ENCODE results near the gene EBF4.

DNA sequence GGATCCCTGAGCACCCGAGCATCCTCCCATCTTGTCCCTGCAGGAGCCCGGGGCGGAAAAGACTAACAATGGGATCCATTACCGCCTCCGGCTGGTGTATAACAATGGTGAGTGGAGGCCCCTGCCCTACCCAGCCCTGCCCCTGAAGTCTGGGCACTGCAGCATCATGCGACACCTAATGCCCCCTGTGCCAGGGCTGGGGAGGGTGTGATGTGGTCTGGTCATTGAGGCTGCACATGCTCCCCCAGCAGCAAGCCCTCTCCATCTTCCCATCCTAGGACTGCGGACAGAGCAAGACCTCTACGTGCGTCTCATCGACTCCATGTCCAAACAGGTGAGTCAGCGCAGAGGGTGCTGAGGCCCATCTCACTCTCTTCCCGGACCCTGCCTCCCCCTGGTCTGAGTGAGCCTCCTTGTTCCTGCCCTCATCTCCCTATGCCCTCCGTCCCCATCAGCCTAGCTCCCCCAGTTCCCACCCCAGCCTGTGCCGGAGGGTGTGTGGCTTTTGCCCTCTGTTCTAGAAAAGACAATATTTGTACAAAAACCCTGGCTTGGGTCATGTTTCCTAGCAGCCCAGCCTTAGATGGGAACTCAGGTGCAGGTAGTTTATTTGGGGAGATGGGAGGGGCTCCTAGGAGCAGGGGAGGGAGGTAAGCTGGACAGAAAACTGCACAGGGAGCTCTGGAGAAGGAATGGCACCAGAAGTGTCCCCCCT lies 13.5 kb downstream of the EBF4 start:
- TF ChIP-seq, protein P1, sequence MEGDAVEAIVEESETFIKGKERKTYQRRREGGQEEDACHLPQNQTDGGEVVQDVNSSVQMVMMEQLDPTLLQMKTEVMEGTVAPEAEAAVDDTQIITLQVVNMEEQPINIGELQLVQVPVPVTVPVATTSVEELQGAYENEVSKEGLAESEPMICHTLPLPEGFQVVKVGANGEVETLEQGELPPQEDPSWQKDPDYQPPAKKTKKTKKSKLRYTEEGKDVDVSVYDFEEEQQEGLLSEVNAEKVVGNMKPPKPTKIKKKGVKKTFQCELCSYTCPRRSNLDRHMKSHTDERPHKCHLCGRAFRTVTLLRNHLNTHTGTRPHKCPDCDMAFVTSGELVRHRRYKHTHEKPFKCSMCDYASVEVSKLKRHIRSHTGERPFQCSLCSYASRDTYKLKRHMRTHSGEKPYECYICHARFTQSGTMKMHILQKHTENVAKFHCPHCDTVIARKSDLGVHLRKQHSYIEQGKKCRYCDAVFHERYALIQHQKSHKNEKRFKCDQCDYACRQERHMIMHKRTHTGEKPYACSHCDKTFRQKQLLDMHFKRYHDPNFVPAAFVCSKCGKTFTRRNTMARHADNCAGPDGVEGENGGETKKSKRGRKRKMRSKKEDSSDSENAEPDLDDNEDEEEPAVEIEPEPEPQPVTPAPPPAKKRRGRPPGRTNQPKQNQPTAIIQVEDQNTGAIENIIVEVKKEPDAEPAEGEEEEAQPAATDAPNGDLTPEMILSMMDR (IDR thresholded peaks at IDR 0.05) = no peak
- TF ChIP-seq POLR2A (IDR thresholded peaks at IDR 0.05) = no peak
- no peak for TF ChIP-seq POLR2AphosphoS5 (IDR thresholded peaks at IDR 0.05)
- TF ChIP-seq EP300 (IDR thresholded peaks at IDR 0.05) = no peak
